Liver (tissue), 3 donors: Measurements from ENCODE around the gene RNF5.

Source experiments
- CTCF ChIP-seq: fragments of 150-350 bp; IDR thresholded peaks from 2 replicates; pipeline ENCODE4 v1.5.1; 2017; ENCODE audit warnings: improper control_type of control experiment, low read depth, low read length; ENCODE audit not compliant: missing input control
- EGR1 ChIP-seq, 2 donors: IDR thresholded peaks; 2 replicates each; pipeline ENCODE4 v1.6.1; 2016 to 2018; ENCODE audit warnings: antibody characterized with exemption in 2 of 2, low read depth in 2 of 2
- SP1 ChIP-seq: IDR thresholded peaks from 2 replicates; pipeline ENCODE4 v1.6.1; 2018; ENCODE audit warnings: antibody characterized with exemption, mild to moderate bottlenecking
- donor health status: healthy.
- donor health status: healthy.

GRCh38 chr6:32184084-32184640 is 6.0 kb downstream of the RNF5 start, which contains the start of gene AGER:
- TF ChIP-seq EGR1 (IDR thresholded peaks at IDR 0.05; ENCODE audit: low read depth in 2 of 2) (no peak), SP1 (no peak), CTCF (no peak)
